Endodermal cell (in vitro differentiated cells): Measurements from ENCODE around the gene SAA1. TPM values are rescaled to one million over a fixed set of nuclear protein-coding genes. Genes with fewer than 3 reads are reported as not detected.

ENCODE experiments used
- DNase-seq: peaks from one replicate; pipeline ENCODE4 v3.0.0-alpha.2; 2017
- H3K27ac ChIP-seq: 2 replicates; pipeline ENCODE4 v1.5.1; 2013; ENCODE audit warnings: mild to moderate bottlenecking, low read depth, low read length, moderate library complexity
- H3K27me3 ChIP-seq: 2 replicates; pipeline ENCODE4 v1.6.1; 2013; ENCODE audit warnings: mild to moderate bottlenecking, low read length, moderate library complexity; ENCODE audit not compliant: insufficient read depth, control insufficient read depth, poor library complexity, severe bottlenecking
- H3K36me3 ChIP-seq: 2 replicates; pipeline ENCODE4 v1.7.0; 2013; ENCODE audit warnings: mild to moderate bottlenecking, low read length, moderate library complexity; ENCODE audit not compliant: control insufficient read depth, insufficient read depth
- H3K4me1 ChIP-seq: one replicate; pipeline ENCODE4 v1.7.0; 2013; ENCODE audit warnings: low read length; ENCODE audit not compliant: control insufficient read depth, insufficient read depth
- H3K4me3 ChIP-seq: 2 replicates; pipeline ENCODE4 v1.5.1; 2013; ENCODE audit warnings: mild to moderate bottlenecking, low read length, moderate library complexity
- H3K9ac ChIP-seq: 2 replicates; pipeline ENCODE4 v1.6.1; 2013; ENCODE audit warnings: mild to moderate bottlenecking, low read length, moderate library complexity; ENCODE audit not compliant: poor library complexity, severe bottlenecking; ENCODE audit errors: extremely low read depth
- H3K9me3 ChIP-seq: 2 replicates; pipeline ENCODE4 v1.6.1; 2013; ENCODE audit warnings: mild to moderate bottlenecking, low read length, moderate library complexity; ENCODE audit not compliant: control insufficient read depth
- H3K27ac Mint-ChIP-seq: 2 replicates; pipeline ENCODE4 v1.8.0; 2020; ENCODE audit warnings: mixed read lengths
- H3K27me3 Mint-ChIP-seq: 2 replicates; pipeline ENCODE4 v1.8.0; 2021; ENCODE audit warnings: mild to moderate bottlenecking, mixed read lengths; ENCODE audit not compliant: insufficient read depth
- H3K36me3 Mint-ChIP-seq: 2 replicates; pipeline ENCODE4 v1.8.0; 2020; ENCODE audit warnings: low read depth, mixed read lengths
- H3K4me1 Mint-ChIP-seq: 2 replicates; pipeline ENCODE4 v1.8.0; 2020; ENCODE audit warnings: mixed read lengths
- H3K4me3 Mint-ChIP-seq: 2 replicates; pipeline ENCODE4 v1.8.0; 2020; ENCODE audit warnings: mild to moderate bottlenecking, moderate library complexity, mixed read lengths
- H3K9me3 Mint-ChIP-seq: 2 replicates; pipeline ENCODE4 v1.8.0; 2020; ENCODE audit warnings: mild to moderate bottlenecking, mixed read lengths
- CTCF ChIP-seq: fragments of 200-600 bp; sonication (generic); conservative IDR thresholded peaks from 2 replicates; pipeline ENCODE4 v1.5.0; 2021; ENCODE audit warnings: antibody characterized with exemption, mild to moderate bottlenecking
- WGBS, 2 experiments: methylation state at CpG; one replicate each; pipeline versions ENCODE4 v1.1.5 to v1.1.7; 2013; ENCODE audit warnings: missing lambda C conversion rate in 2 of 2, mixed read lengths in 1 of 2; ENCODE audit not compliant: insufficient coverage in 1 of 2, insufficient read length in 1 of 2; 5-methylcytosine and 5-hydroxymethylcytosine counted together
- total RNA-seq, 2 donors: library from RNA; stranded (reverse); fragmentation: NEBNext Ultra II Directional in 1 of 2; extraction: Animal tissue kit (Norgen Biotek cat#: 25700) in 1 of 2; gene quantifications; 2 replicates in 1 of 2; 3 replicates in 1 of 2; pipeline ENCODE4 v1.2.1, GENCODE V29; 2021

SAA1 gene
- total RNA-seq, 2 donors from 2014 or later: not detected

- Mint-ChIP-seq H3K27ac (no peak overlapping the region), H3K4me1 (no peaks in the 10 kb centered on the region), H3K27me3 (peaks cover 5% of the 10 kb centered on the region), H3K4me3 (no peak overlapping the region), H3K9me3 (no peaks in the 10 kb centered on the region), H3K36me3 (no peaks in the 10 kb centered on the region)
- DNase-seq: no peak
- WGBS, 2 experiments: 94 to 95% methylated on average over 2 of the region's 2 CpGs
- Histone ChIP-seq H3K4me3 (no peak overlapping the region), H3K27ac (no peak overlapping the region), H3K27me3 (no peaks in the 10 kb centered on the region), H3K4me1 (no peaks in the 10 kb centered on the region), H3K9me3 (no peaks in the 10 kb centered on the region), H3K36me3 (no peaks in the 10 kb centered on the region), H3K9ac (no peak overlapping the region)
- no peak for TF ChIP-seq CTCF
Measured at GRCh38 chr11:18230859-18231258, 35.2 kb upstream of the SAA1 start.

- H3K4me3 Mint-ChIP-seq: no peak overlapping the region
- no peaks in the 10 kb centered on the region for H3K4me1 ChIP-seq
- 83 to 92% methylated on average over 2 to 4 of the region's 4 CpGs for WGBS, 2 experiments
Measured at GRCh38 chr11:18233912-18234311, 32.2 kb upstream of the SAA1 start.

GRCh38 chr11:18235394-18236334 is 30.4 kb upstream of the SAA1 start:
- Histone ChIP-seq H3K9ac (no peak overlapping the region), H3K27ac (no peak overlapping the region), H3K9me3 (no peaks in the 10 kb centered on the region), H3K4me1 (no peaks in the 10 kb centered on the region), H3K36me3 (no peaks in the 10 kb centered on the region), H3K27me3 (peaks cover 23% of the 10 kb centered on the region), H3K4me3 (no peak overlapping the region)
- TF ChIP-seq CTCF: no peak
- Mint-ChIP-seq H3K4me1 (no peaks in the 10 kb centered on the region), H3K4me3 (no peak overlapping the region), H3K9me3 (no peaks in the 10 kb centered on the region), H3K36me3 (no peaks in the 10 kb centered on the region), H3K27ac (no peak overlapping the region), H3K27me3 (peaks cover 17% of the 10 kb centered on the region)
- DNase-seq: no peak
- WGBS, 2 experiments: 80% methylated on average over 3 to 8 of the region's 8 CpGs

More at GRCh38 chr11:18233912-18234311, 32.2 kb upstream of the SAA1 start:
- H3K27ac ChIP-seq: no peak overlapping the region
- Mint-ChIP-seq H3K36me3 (no peaks in the 10 kb centered on the region), H3K27ac (no peak overlapping the region), H3K9me3 (no peaks in the 10 kb centered on the region), H3K4me1 (no peaks in the 10 kb centered on the region), H3K27me3 (peaks cover 10% of the 10 kb centered on the region)
- no peak overlapping the region for H3K9ac ChIP-seq
- no peaks in the 10 kb centered on the region for H3K36me3 ChIP-seq
- H3K4me3 ChIP-seq: no peak overlapping the region
- H3K9me3 ChIP-seq: no peaks in the 10 kb centered on the region
- TF ChIP-seq CTCF: no peak
- no peak for DNase-seq
- peaks cover 11% of the 10 kb centered on the region for H3K27me3 ChIP-seq
